ENCODE measurements around the gene SDCCAG8. TPM values are rescaled to one million over a fixed set of nuclear protein-coding genes. Genes with fewer than 3 reads are reported as not detected.

The SDCCAG8 gene
- total and polyA plus RNA-seq, 2 experiments from 2014 or later: 28.3 to 39.3 TPM

GRCh38 chr1:243229526-243229925, 26.3 kb upstream of the SDCCAG8 start:
- peaks cover 80% of the 10 kb centered on the region for H3K79me2 ChIP-seq
- DNase-seq (ENCODE audit: low spot score): no peak
- no peaks in the 10 kb centered on the region for H4K20me1 ChIP-seq (ENCODE audit: insufficient read depth, poor library complexity, severe bottlenecking)
- TF ChIP-seq CTCF (IDR thresholded peaks at IDR 0.05; ENCODE audit: poor library complexity) (no peak), EZH2phosphoT487 (IDR thresholded peaks at IDR 0.05; ENCODE audit: low read depth, severe bottlenecking, unreplicated experiment) (no peak), EZH2 (IDR thresholded peaks at IDR 0.05; ENCODE audit: borderline replicate concordance) (no peak)
- no peaks in the 10 kb centered on the region for H3K36me3 ChIP-seq (replicated peaks; ENCODE audit: insufficient read depth, low read depth)
- H3K4me2 ChIP-seq: no peak overlapping the region
- H3K9me3 ChIP-seq (ENCODE audit: low read depth): peaks cover 18% of the 10 kb centered on the region
- H3K9me2 ChIP-seq (replicated peaks; ENCODE audit: insufficient read depth): no peaks in the 10 kb centered on the region
- no peaks in the 10 kb centered on the region for H3K4me1 ChIP-seq (ENCODE audit: insufficient read depth)
- no peak overlapping the region for H3K27ac ChIP-seq
- no peaks in the 10 kb centered on the region for H3K27me3 ChIP-seq
- H3K4me3 ChIP-seq: no peak overlapping the region
- H2AFZ ChIP-seq: no peak overlapping the region
- WGBS (ENCODE audit: low lambda C conversion rate, missing lambda C conversion rate): 95% methylated on average over 1 of the region's 1 CpG

GRCh38 chr1:243230914-243231313, 24.9 kb upstream of the SDCCAG8 start:
- peak; percentile 16 for DNase-seq (ENCODE audit: low spot score)
- peaks cover 90% of the 10 kb centered on the region for H3K79me2 ChIP-seq
- H4K20me1 ChIP-seq (ENCODE audit: insufficient read depth, poor library complexity, severe bottlenecking): no peaks in the 10 kb centered on the region
- no peak overlapping the region for H3K4me3 ChIP-seq
- no peak overlapping the region for H3K27ac ChIP-seq
- no peaks in the 10 kb centered on the region for H3K9me2 ChIP-seq (replicated peaks; ENCODE audit: insufficient read depth)
- H3K9me3 ChIP-seq (ENCODE audit: low read depth): peaks cover 18% of the 10 kb centered on the region
- TF ChIP-seq CTCF (IDR thresholded peaks at IDR 0.05; ENCODE audit: poor library complexity) (no peak), EZH2 (IDR thresholded peaks at IDR 0.05; ENCODE audit: borderline replicate concordance) (no peak), EZH2phosphoT487 (IDR thresholded peaks at IDR 0.05; ENCODE audit: low read depth, severe bottlenecking, unreplicated experiment) (no peak)
- no peaks in the 10 kb centered on the region for H3K36me3 ChIP-seq (replicated peaks; ENCODE audit: insufficient read depth, low read depth)
- H3K27me3 ChIP-seq: no peaks in the 10 kb centered on the region
- H3K4me2 ChIP-seq: no peak overlapping the region
- no peaks in the 10 kb centered on the region for H3K4me1 ChIP-seq (ENCODE audit: insufficient read depth)
- no peak overlapping the region for H2AFZ ChIP-seq

GRCh38 chr1:243233908-243234307, 21.9 kb upstream of the SDCCAG8 start:
- H3K27ac ChIP-seq: no peak overlapping the region
- H3K4me3 ChIP-seq: no peak overlapping the region
- no peaks in the 10 kb centered on the region for H3K36me3 ChIP-seq (replicated peaks; ENCODE audit: insufficient read depth, low read depth)
- H4K20me1 ChIP-seq (ENCODE audit: insufficient read depth, poor library complexity, severe bottlenecking): no peaks in the 10 kb centered on the region
- no peaks in the 10 kb centered on the region for H3K4me1 ChIP-seq (ENCODE audit: insufficient read depth)
- no peak for DNase-seq (ENCODE audit: low spot score)
- no peaks in the 10 kb centered on the region for H3K9me2 ChIP-seq (replicated peaks; ENCODE audit: insufficient read depth)
- H2AFZ ChIP-seq: no peak overlapping the region
- peaks cover 92% of the 10 kb centered on the region for H3K79me2 ChIP-seq
- no peak for TF ChIP-seq EZH2phosphoT487 (IDR thresholded peaks at IDR 0.05; ENCODE audit: low read depth, severe bottlenecking, unreplicated experiment)
- no peak for TF ChIP-seq CTCF (IDR thresholded peaks at IDR 0.05; ENCODE audit: poor library complexity)
- TF ChIP-seq EZH2 (IDR thresholded peaks at IDR 0.05; ENCODE audit: borderline replicate concordance): no peak
- no peaks in the 10 kb centered on the region for H3K27me3 ChIP-seq
- 97% methylated on average over 2 of the region's 2 CpGs for WGBS (ENCODE audit: low lambda C conversion rate, missing lambda C conversion rate)
- peaks cover 18% of the 10 kb centered on the region for H3K9me3 ChIP-seq (ENCODE audit: low read depth)
- H3K4me2 ChIP-seq: no peak overlapping the region
